Ovary (tissue), 9 donors: ENCODE data around the gene GPD1L. TPM values are rescaled to one million over a fixed set of nuclear protein-coding genes. Genes with fewer than 3 reads are reported as not detected.

Experiments used
- DNase-seq, 5 donors: peaks; one replicate each; pipeline ENCODE4 v3.0.0-alpha.2; 2019 to 2020
- H3K27ac ChIP-seq, 2 donors: fragments of 200-600 bp; one replicate each; pipeline versions ENCODE4 v1.5.1 to v1.8.0; 2019 to 2022
- H3K27me3 ChIP-seq: fragments of 200-600 bp; one replicate; pipeline ENCODE4 v1.8.0; 2022
- H3K36me3 ChIP-seq: fragments of 200-600 bp; sonication (generic); one replicate; pipeline ENCODE4 v1.5.1; 2019
- H3K4me1 ChIP-seq: one replicate; pipeline ENCODE4 v1.8.1; 2013; ENCODE audit warnings: mild to moderate bottlenecking, moderate library complexity; ENCODE audit not compliant: insufficient read depth
- H3K4me3 ChIP-seq: fragments of 200-600 bp; sonication (generic); one replicate; pipeline ENCODE4 v1.5.1; 2017
- H3K9me3 ChIP-seq, 2 donors: fragments of 200-600 bp in 1 of 2; sonication (generic) in 1 of 2; one replicate each; pipeline versions ENCODE4 v1.5.1 to v1.8.1; 2013 to 2019; ENCODE audit warnings: mild to moderate bottlenecking in 1 of 2, moderate library complexity in 1 of 2
- CTCF ChIP-seq, 3 donors: fragments of 450-650 bp in 2 of 3; fragments of 200-600 bp in 1 of 3; IDR thresholded peaks; one replicate each; pipeline versions ENCODE4 v1.5.1 to v1.8.0; 2016 to 2022; ENCODE audit warnings: antibody characterized with exemption in 3 of 3, mild to moderate bottlenecking in 1 of 3
- EP300 ChIP-seq: sonication (generic); formaldehyde crosslinking; IDR thresholded peaks from one replicate; pipeline ENCODE4 v1.6.1; 2017; ENCODE audit warnings: antibody characterized with exemption
- POLR2A ChIP-seq: fragments of 450-650 bp; IDR thresholded peaks from one replicate; pipeline ENCODE4 v1.6.1; 2017; ENCODE audit warnings: antibody characterized with exemption, mild to moderate bottlenecking, moderate library complexity
- WGBS, 3 donors: extraction: QIAGEN DNeasy Blood & Tissue Kit in 1 of 3; methylation state at CpG; one replicate each; pipeline versions ENCODE4 v1.1.5 to v1.1.7; 2013 to 2017; 5-methylcytosine and 5-hydroxymethylcytosine counted together
- intact Hi-C, 4 donors: fragments of 100-400 bp; cut with DNase I; formaldehyde crosslinking; loops; one replicate each; pipeline versions ENCODE4 v1.11.0 to v1.15.1; 2022 to 2023
- polyA plus RNA-seq, 2 donors: library from polyadenylated mRNA; stranded (reverse); fragments of 200-250 nt in 1 of 2; fragments of 350-450 nt in 1 of 2; fragmentation: Illumina TruSeq in 1 of 2; extraction: RNeasy Lipid Tissue Mini Kit (QIAGEN cat#74804) in 1 of 2; gene quantifications; one replicate each; pipeline ENCODE4 v1.2.3, GENCODE V29; 2013 to 2014
- total RNA-seq, 7 donors: library from RNA; depleted of rRNA in 2 of 7; stranded (reverse); fragments of >200 nt in 2 of 7; fragmentation: NEBNext Ultra II Directional in 3 of 7; extraction: Animal tissue kit (Norgen Biotek cat#: 25700) in 3 of 7; gene quantifications; one replicate each; pipeline versions ENCODE4 v1.1.0 to v1.2.4, GENCODE V29; 2016 to 2023
- donor health status: DM: no; HTN: no; CAD: no; lungs with moderate emphysema.
- donor health status: DM: no; HTN: no; CAD: no.
- donor health status: Bipolar disorder and iron deficiency.
- donor health status: DM: yes; HTN: yes; CAD: no.
- donor health status: DM: no; HTN: no; CAD: no.
- donor health status: DM: yes; HTN: yes; CAD: no.

GPD1L gene
- total and polyA plus RNA-seq, 9 donors = 14.4 to 38.4 (median 29.4) TPM

GRCh38 chr3:32217339-32217738 is 110.9 kb downstream of the GPD1L start:
- H3K4me3 ChIP-seq = no peak overlapping the region
- intact Hi-C loops = no loop called here
- H3K27me3 ChIP-seq = no peaks in the 10 kb centered on the region
- H3K36me3 ChIP-seq = no peaks in the 10 kb centered on the region
- TF ChIP-seq CTCF (IDR thresholded peaks at IDR 0.05) (no peak), POLR2A (no peak), EP300 (no peak)
- DNase-seq = no peak
- H3K4me1 ChIP-seq = no peaks in the 10 kb centered on the region
- 88 to 90% (median 88%) methylated on average over 2 of the region's 2 CpGs for WGBS, 3 donors
- H3K27ac ChIP-seq = no peak overlapping the region
- H3K9me3 ChIP-seq = no peaks in the 10 kb centered on the region

Other genes with a start within 250 kb of the GPD1L start
- 10 to 100 TPM in 5 of 7 donors, 1 to 10 TPM in 2; 8.6 to 36.6 (median 11.4) TPM for gene OSBPL10, start 125.4 kb upstream of the GPD1L start, total RNA-seq
- gene OSBPL10, start 125.4 kb upstream of the GPD1L start, polyA plus RNA-seq = 1 to 10 TPM; 2.5 to 8.5 TPM
- gene ZNF860, start 124.9 kb upstream of the GPD1L start, total RNA-seq = 1 to 10 TPM in 4 of 7 donors, under 1 TPM in 3; 0.36 to 1.6 (median 1.1) TPM
- gene ZNF860, start 124.9 kb upstream of the GPD1L start, polyA plus RNA-seq = 1 to 10 TPM in 1 of 2 donors, under 1 TPM in 1; 0.28 to 1.1 TPM
- gene CMTM8, start 132.1 kb downstream of the GPD1L start, total RNA-seq = 1 to 10 TPM in 5 of 7 donors, under 1 TPM in 2; 0.48 to 6.4 (median 1.3) TPM
- 1 to 10 TPM; 2.5 to 9.9 TPM for gene CMTM8, start 132.1 kb downstream of the GPD1L start, polyA plus RNA-seq